Subcutaneous abdominal adipose tissue (tissue), 5 donors: ENCODE data around the gene TAOK3.

ENCODE experiments used
- H3K27ac ChIP-seq: one replicate; pipeline ENCODE4 v1.7.0; 2013; ENCODE audit warnings: low read depth, mild to moderate bottlenecking, inconsistent platforms, low read length, moderate library complexity
- H3K27me3 ChIP-seq, 5 donors: one replicate each; pipeline ENCODE4 v1.7.0; 2013; ENCODE audit warnings: low read length in 5 of 5, inconsistent platforms in 1 of 5; ENCODE audit not compliant: control insufficient read depth in 5 of 5, insufficient read depth in 4 of 5
- H3K36me3 ChIP-seq, 5 donors: one replicate each; pipeline ENCODE4 v1.7.0; 2013; ENCODE audit warnings: low read length in 5 of 5; ENCODE audit not compliant: control insufficient read depth in 5 of 5, insufficient read depth in 5 of 5
- H3K4me1 ChIP-seq, 5 donors: one replicate each; pipeline ENCODE4 v1.7.0; 2013; ENCODE audit warnings: low read length in 5 of 5, mild to moderate bottlenecking in 3 of 5, moderate library complexity in 1 of 5; ENCODE audit not compliant: control insufficient read depth in 5 of 5, insufficient read depth in 5 of 5
- H3K4me3 ChIP-seq, 5 donors: one replicate each; pipeline ENCODE4 v1.7.0; 2013; ENCODE audit warnings: low read length in 5 of 5, low read depth in 1 of 5
- H3K9ac ChIP-seq, 5 donors: one replicate each; pipeline ENCODE4 v1.7.0; 2013; ENCODE audit warnings: low read length in 5 of 5, mild to moderate bottlenecking in 4 of 5, moderate library complexity in 3 of 5
- H3K9me3 ChIP-seq, 5 donors: one replicate each; pipeline ENCODE4 v1.7.0; 2013; ENCODE audit warnings: low read length in 5 of 5; ENCODE audit not compliant: control insufficient read depth in 5 of 5
- donor health status: healthy.
- donor health status: healthy.
- donor health status: healthy.
- donor health status: healthy.
- donor health status: healthy.

The TAOK3 gene

DNA sequence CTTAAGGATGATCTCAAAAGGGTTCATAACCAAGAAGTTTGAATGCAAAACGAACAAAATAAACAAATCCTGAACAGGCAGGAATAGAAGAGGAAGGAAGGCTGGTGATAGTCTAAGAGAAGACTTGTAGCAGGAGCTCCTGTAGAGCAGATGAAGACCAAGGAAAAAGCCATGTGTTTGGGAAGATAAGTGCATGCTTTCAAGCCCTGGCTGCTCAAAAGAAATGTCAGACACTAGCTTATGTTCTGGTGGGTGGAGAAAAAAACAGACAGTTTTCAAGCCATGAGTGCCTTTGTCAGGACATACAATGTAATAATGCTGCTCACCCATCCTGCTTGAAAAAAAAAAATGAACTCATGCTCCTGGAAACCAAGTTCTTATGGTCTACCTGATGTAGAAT lies 27.4 kb downstream of the TAOK3 start:
- H3K4me1 ChIP-seq: peaks cover 0 to 5% (median 4%) of the 10 kb centered on the region in 5 donors
- H3K27me3 ChIP-seq: no peaks in the 10 kb centered on the region
- H3K9ac ChIP-seq: no peak overlapping the region
- no peaks in the 10 kb centered on the region for H3K9me3 ChIP-seq
- H3K4me3 ChIP-seq: no peak overlapping the region
- H3K27ac ChIP-seq: no peak overlapping the region
- no peaks in the 10 kb centered on the region for H3K36me3 ChIP-seq

DNA sequence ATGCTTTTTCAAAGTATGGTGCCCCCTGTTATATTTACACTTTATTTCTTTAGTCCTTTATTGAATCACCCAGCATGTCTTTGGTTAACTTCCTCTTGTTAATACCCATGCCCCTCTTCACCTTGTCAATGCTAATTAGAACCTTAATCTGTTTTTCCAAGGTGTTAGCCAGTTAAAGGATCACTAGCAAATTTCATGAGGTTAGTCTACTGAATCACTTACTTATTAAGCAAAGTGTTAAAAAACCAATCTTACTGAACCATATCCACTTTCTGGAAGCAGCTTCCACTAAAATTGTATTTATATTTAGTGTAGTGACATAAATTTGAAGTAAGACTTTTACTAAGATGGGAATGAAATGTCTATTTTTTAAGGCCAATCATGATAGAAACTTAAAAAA lies 27.9 kb downstream of the TAOK3 start:
- Histone ChIP-seq H3K9me3 (no peaks in the 10 kb centered on the region), H3K27me3 (no peaks in the 10 kb centered on the region), H3K4me3 (no peak overlapping the region), H3K9ac (no peak overlapping the region), H3K36me3 (no peaks in the 10 kb centered on the region), H3K4me1 (peaks cover 0 to 5% (median 4%) of the 10 kb centered on the region in 5 donors), H3K27ac (no peak overlapping the region)

DNA sequence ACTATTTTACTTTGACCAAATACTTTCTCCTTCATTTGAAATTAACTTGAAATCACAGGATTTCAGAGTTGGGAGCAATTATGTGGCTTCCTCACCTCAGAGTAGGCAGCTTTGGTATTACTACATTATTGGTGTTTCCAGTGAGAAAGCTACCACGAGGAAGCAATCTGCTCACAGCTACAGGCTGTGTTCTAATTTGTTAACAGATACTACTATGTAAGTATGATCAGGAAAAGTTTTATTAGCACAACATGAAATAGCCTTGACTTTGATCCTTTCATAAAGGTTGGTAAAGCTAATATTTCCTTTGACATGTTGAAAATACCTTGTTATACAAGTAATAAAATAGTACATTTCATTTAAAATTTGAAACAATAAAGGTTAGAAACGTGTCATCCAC lies 30.6 kb downstream of the TAOK3 start:
- Histone ChIP-seq H3K36me3 (no peaks in the 10 kb centered on the region), H3K9me3 (no peaks in the 10 kb centered on the region), H3K4me1 (peaks cover 0 to 5% (median 0%) of the 10 kb centered on the region in 5 donors), H3K27ac (no peak overlapping the region), H3K4me3 (no peak overlapping the region), H3K9ac (no peak overlapping the region), H3K27me3 (no peaks in the 10 kb centered on the region)

- Histone ChIP-seq H3K9ac (no peak overlapping the region), H3K36me3 (no peaks in the 10 kb centered on the region), H3K4me3 (no peak overlapping the region), H3K4me1 (no peaks in the 10 kb centered on the region), H3K27ac (no peak overlapping the region), H3K27me3 (no peaks in the 10 kb centered on the region), H3K9me3 (no peaks in the 10 kb centered on the region)
Observed at GRCh38 chr12:118337194-118337838, 35.4 kb downstream of the TAOK3 start.

DNA sequence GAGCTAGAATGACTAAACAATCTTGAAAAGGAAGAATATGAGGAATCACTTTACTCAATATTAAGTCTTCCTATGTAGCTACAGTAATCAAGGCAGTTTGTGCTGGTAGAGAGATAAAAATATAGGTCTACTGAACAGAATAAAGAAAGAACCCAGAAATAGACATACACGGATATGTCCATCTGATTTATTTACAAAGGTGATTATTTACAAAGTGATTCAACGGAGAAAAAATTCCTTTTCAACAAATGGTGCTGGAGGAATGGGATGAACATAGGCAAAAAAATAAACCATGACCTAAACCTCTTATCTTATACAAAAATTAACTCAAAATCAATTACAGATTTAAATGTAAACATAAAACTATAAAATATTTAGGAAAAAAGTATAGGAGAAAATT lies 36.6 kb downstream of the TAOK3 start:
- no peaks in the 10 kb centered on the region for H3K36me3 ChIP-seq
- no peaks in the 10 kb centered on the region for H3K4me1 ChIP-seq
- no peaks in the 10 kb centered on the region for H3K9me3 ChIP-seq
- no peak overlapping the region for H3K27ac ChIP-seq
- no peaks in the 10 kb centered on the region for H3K27me3 ChIP-seq
- H3K4me3 ChIP-seq: no peak overlapping the region
- no peak overlapping the region for H3K9ac ChIP-seq

DNA sequence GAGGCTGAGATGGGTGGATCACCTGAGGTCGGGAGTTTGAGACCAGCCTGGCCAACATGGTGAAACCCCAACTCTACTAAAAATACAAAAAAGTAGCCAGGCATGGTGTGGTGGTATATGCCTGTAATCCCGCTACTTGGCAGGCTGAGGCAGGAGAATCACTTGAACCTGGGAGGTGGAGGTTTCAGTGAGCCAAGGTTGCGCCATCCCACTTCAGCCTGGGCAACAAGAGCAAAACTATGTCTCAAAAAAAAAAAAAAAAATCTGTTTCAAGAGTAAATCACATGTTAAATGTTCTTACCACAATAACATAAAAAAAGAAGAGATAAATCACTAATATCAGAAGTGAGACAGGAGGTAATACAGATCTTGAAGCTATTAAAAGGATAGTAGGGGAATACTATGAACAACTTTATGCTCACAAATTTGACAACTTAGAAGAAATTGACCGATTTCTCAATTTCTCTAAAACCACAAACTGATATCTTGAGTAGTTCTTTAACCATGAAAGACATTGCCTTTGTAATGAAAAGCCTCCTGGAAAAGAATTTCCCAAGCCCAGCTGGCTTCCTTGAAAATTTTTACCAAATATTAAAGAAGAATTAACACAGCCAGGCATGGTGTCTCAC lies 37.7 kb downstream of the TAOK3 start:
- Histone ChIP-seq H3K36me3 (no peaks in the 10 kb centered on the region), H3K4me3 (no peak overlapping the region), H3K27ac (no peak overlapping the region), H3K27me3 (no peaks in the 10 kb centered on the region), H3K9ac (no peak overlapping the region), H3K9me3 (no peaks in the 10 kb centered on the region), H3K4me1 (peaks cover 0 to 1% (median 0%) of the 10 kb centered on the region in 5 donors)

- H3K4me1 ChIP-seq: peaks cover 0 to 3% (median 0%) of the 10 kb centered on the region in 5 donors
- no peak overlapping the region for H3K27ac ChIP-seq
- H3K4me3 ChIP-seq: no peak overlapping the region
- no peaks in the 10 kb centered on the region for H3K36me3 ChIP-seq
- no peaks in the 10 kb centered on the region for H3K27me3 ChIP-seq
- no peaks in the 10 kb centered on the region for H3K9me3 ChIP-seq
- H3K9ac ChIP-seq: no peak overlapping the region
Observed at GRCh38 chr12:118334241-118334640, 38.5 kb downstream of the TAOK3 start.

DNA sequence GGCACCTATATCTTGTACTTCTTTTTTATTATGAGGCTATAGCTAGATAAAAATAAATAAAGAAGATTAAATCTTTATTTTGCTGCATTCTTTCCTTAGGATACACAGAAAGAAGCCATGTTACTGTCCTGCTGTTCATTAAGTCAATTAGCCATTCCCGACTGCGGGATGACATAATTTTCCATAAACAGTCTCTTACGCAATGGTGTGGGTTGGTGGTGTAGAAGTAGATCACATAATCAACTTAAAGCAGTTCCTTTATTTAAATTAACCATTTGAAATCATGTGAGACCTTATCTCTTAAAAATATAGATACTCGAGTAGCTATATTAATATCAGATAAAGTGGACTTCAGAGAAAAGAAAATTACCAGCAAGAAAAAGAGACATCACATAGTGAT lies 40.2 kb downstream of the TAOK3 start:
- Histone ChIP-seq H3K27me3 (no peaks in the 10 kb centered on the region), H3K27ac (no peak overlapping the region), H3K36me3 (no peaks in the 10 kb centered on the region), H3K9ac (no peak overlapping the region), H3K4me3 (no peak overlapping the region), H3K9me3 (no peaks in the 10 kb centered on the region), H3K4me1 (peaks cover 0 to 7% (median 3%) of the 10 kb centered on the region in 5 donors)

GRCh38 chr12:118330421-118331018 lies 42.2 kb downstream of the TAOK3 start:
- Histone ChIP-seq H3K9ac (no peak overlapping the region), H3K4me1 (peaks cover 0 to 9% (median 4%) of the 10 kb centered on the region in 5 donors), H3K36me3 (no peaks in the 10 kb centered on the region), H3K9me3 (no peaks in the 10 kb centered on the region), H3K4me3 (no peak overlapping the region), H3K27ac (no peak overlapping the region), H3K27me3 (no peaks in the 10 kb centered on the region)

DNA sequence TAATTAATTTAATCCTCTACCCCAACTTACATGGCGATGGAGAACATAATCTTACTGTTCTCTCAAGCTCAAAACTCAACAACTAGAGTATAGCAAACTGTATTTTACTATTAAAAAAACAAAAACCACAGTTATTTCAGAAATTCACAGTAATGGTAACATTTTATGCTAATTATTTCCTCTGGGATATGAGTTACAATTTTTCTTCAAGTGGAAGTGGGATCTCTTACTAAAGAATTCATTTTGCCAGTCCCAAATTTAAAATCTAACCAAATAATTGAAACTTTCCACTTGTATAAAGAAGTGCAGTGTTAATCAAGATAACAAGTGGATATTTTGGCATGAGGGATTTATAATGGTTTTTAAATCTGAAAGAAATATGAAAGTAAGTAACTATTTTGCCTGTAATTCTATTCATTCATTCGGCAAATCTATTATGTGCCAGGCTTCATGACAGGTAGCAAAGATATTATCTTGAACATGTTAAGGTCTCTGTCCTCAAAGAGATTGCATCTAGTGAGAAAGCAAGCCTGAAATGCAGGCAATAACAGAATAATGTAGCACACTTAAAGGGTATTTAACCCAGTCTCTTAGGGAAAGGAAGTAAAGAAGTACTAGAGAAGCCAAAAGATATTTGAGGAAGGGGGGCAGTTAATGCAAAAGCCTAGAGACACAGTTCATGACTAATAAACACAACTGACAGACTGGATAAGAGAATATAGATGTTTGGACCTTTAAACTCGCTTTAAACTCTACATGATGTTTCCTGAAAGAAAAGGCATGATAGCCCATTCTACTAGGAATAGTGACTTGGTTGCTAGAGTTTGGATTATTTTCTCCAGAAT lies 44.0 kb downstream of the TAOK3 start:
- Histone ChIP-seq H3K9ac (no peak overlapping the region), H3K4me1 (peaks cover 0 to 9% (median 4%) of the 10 kb centered on the region in 5 donors)

More for the DNA sequence above, 44.0 kb downstream of the TAOK3 start:
- H3K9me3 ChIP-seq: no peaks in the 10 kb centered on the region
- H3K36me3 ChIP-seq: no peaks in the 10 kb centered on the region
- no peak overlapping the region for H3K4me3 ChIP-seq
- H3K27me3 ChIP-seq: no peaks in the 10 kb centered on the region
- no peak overlapping the region for H3K27ac ChIP-seq
